NOMO-1 (cell line): ENCODE results near the gene TNP2.
"Not testable (repeated sequence)": the region's sequence is repeated elsewhere in the genome, so short reads cannot be mapped to it uniquely, and the experiment has no call there.

Source experiments
- DNase-seq, 2 experiments: peaks; one replicate each; lab custom pipeline; 2025; ENCODE audit not compliant: unreplicated experiment in 2 of 2; lab: John Stamatoyannopoulos, UW

TNP2 gene

DNA sequence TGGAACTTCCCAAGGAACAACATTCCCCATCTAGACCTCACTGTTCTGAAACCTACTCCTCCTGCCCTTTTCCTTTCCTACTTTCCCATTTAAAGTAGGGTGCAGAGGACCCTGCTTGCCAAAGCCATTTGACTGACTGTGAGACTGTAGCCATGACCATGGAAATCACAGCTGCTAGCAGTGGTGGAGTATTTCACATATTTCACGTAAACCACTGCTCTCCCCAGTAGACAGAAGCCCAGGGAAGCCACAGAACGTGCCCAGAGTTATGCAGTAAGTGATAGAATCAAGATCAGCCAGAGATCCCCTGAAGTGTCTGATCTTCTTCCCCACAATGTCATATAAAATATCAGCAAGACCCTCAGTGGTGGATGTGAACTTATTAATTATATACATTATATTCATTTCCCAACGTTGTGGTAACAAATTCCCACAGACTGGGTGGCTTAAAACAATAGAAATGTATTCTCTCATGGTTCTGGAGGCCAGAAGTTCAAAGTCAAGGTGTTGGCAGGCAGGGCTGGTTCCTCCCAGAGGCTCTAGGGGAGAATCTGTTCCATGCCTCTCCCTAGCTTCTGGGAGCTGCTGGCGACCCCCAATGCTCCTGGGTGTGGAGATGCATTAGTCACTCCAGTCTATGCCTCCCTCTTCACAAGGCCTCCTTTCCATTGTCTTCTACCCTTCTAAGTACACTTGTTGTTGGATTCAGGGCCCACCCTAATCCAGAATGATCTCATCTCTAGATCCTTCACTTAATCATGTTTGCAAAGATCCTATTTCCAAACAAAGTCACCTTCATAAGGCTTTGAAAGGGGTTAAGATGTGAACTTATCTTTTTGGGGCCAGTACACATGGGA lies 32.7 kb upstream of the TNP2 start:
- DNase-seq, result no peak

GRCh38 chr16:11300560-11300892 lies 31.4 kb upstream of the TNP2 start:
- DNase-seq, result no peak

GRCh38 chr16:11299865-11300559 lies 30.9 kb upstream of the TNP2 start:
- DNase-seq, result no peak

DNA sequence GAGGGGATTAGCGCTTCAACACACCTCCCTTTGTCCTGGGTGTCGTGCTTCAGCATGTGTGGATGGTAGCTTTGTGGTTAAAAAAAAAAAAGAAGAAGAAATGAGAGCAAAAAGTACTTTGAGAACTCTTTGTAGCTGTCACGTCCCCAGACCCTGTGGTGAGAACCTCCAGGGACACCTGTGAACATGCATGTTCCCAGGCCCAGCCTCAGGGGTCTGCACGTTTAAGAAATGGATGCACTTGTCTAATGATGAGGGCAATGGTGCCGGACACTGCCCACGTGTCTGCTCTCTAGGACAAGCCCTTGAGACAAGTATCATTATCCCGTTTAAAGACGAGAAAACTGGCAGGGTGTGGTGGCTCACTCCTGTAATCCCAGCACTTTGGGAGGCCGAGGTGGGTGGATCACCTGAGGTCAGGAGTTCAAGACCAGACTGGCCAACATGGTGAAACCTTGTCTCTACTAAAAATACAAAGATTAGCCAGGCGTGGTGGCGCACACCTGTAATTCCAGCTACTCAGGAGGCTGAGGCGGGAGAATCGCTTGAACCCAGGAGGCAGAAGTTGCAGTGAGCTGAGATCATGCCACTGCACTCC lies 29.9 kb upstream of the TNP2 start:
- not testable (repeated sequence) for DNase-seq

DNA sequence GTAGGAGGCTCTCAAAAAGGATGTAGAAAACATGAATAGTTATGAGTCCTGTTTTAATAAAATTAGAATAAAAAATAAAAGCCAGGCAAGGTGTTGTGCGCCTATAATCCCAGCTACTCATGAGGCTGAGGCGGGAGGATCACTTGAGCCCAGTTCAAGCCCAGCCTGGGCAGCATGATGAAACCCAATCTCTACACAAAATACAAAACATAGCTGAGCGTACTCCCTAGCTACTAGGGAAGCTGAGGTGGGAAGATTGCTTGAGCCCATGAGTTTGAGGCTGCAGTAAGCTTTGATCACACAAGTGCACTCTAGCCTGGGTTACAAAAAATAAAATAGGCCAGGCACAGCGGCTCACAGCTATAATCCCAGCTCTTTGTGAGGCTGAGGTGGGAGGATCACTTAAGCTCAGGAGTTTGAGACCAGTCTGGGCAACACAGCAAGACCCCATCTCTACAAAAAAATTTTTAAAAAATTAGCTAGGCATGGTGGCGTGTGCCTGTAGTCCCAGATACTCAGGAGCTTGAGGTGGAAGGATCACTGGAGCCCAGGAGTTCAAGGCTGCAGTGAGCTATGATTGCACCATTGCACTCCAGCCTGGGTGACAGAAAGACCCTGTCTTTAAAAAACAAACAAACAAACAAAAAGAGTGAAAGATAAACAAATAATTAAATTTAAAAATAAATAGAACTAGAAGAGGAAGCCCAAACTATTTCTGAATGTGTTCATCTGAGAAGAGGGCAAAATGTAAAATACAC lies 29.2 kb upstream of the TNP2 start:
- no peak for DNase-seq

DNA sequence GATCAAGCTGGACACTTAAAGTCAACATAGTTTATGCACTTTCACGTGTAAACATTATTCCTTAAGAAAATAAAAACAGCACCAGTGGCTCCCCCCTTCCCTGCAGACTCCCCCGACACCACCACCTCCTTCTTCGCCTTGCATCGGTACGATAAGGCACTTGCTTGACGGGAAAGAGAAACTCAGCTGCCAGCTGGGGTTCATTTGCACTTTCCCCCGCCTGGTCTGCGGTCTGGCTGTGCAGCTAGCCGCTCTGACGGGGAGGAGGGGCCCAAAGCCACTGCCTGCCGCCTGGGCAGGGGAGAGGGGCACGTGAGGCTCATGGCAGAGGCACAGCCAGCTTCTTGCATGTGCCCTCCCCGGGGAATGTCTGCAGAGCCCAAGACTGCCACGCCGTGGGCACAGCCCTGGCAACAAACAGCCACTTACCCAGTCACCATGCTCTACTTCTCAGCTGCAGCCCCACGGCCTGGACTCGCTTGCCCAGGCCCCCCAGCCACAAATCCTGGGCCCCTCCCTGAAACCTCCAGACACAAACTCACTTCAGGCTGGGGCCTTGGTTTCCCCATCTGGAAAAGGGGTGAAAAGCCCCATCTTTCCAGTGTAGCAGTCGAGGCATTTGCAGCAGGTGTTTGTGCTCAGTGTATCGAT lies 28.5 kb upstream of the TNP2 start:
- DNase-seq, result peak; percentile 66 to 79

- DNase-seq, result no peak
Measured at GRCh38 chr16:11296706-11297491, 27.8 kb upstream of the TNP2 start.

GRCh38 chr16:11296351-11296705 lies 27.2 kb upstream of the TNP2 start:
- no peak for DNase-seq

- no peak for DNase-seq
Measured at GRCh38 chr16:11295672-11296071, 26.5 kb upstream of the TNP2 start.

GRCh38 chr16:11292076-11292748 lies 23.1 kb upstream of the TNP2 start:
- DNase-seq, result no peak

GRCh38 chr16:11291091-11291703 lies 22.1 kb upstream of the TNP2 start:
- DNase-seq, result no peak

DNA sequence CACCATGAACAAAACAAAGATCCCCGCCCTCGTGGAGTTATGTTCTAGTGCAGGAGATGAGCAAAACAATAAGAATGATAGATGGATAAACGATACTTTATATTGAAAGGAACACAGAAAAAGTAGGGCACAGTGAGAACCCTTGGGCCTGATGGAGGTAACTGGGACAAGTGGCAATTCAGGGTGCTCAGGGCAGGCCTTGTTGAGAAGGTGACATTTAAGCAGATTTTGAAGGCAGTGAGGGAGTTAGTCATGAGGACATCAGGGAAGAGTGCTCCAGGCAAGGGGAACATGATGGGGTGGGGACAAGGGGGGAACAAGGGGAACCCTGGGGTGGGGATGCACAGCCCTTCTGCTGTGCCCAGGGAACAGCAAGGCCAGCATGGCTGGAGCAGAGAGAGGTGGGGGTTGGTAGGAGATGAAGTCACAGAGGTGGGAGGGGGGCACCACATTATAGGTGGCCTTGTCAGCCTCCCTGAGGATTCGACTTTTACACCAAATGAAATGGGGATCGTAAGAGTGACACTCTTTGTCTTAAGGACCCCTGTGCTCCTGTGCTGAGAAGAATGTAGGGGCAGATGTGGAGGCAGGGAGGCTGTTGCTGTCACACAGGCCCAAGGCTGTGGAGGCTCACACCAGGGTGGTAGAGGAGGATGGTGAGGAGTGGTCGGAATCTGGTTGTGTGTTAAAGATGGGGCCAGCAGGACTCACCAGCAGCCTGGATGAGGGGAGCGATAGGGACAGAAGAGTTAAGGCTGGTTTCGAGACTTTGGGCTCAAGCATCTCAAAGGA lies 21.2 kb upstream of the TNP2 start:
- no peak for DNase-seq

- DNase-seq, result not testable (repeated sequence)
Measured at GRCh38 chr16:11289696-11290095, 20.6 kb upstream of the TNP2 start.

DNA sequence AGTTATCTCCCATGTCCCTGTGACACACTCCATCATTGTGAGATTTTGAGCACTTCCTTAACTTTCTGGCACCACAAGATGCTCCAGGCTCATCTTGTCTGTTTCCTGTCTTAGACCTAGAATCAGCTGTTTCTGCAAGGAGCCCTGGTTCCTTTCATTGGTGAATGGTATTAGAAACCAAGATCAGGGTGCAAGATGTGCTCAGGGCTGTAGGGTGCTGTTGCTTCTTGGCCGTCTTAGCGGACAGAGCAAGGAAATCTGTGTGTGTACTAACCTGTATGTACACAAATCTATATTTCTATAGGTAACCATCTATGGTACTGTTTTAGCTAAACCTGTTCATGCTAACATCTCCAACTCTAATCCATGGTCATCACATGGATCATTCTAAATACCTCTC lies 20.1 kb upstream of the TNP2 start:
- DNase-seq, result no peak

GRCh38 chr16:11285842-11286241 lies 16.7 kb upstream of the TNP2 start:
- DNase-seq, result no peak

GRCh38 chr16:11283820-11284248 lies 14.7 kb upstream of the TNP2 start:
- DNase-seq, result no peak

DNA sequence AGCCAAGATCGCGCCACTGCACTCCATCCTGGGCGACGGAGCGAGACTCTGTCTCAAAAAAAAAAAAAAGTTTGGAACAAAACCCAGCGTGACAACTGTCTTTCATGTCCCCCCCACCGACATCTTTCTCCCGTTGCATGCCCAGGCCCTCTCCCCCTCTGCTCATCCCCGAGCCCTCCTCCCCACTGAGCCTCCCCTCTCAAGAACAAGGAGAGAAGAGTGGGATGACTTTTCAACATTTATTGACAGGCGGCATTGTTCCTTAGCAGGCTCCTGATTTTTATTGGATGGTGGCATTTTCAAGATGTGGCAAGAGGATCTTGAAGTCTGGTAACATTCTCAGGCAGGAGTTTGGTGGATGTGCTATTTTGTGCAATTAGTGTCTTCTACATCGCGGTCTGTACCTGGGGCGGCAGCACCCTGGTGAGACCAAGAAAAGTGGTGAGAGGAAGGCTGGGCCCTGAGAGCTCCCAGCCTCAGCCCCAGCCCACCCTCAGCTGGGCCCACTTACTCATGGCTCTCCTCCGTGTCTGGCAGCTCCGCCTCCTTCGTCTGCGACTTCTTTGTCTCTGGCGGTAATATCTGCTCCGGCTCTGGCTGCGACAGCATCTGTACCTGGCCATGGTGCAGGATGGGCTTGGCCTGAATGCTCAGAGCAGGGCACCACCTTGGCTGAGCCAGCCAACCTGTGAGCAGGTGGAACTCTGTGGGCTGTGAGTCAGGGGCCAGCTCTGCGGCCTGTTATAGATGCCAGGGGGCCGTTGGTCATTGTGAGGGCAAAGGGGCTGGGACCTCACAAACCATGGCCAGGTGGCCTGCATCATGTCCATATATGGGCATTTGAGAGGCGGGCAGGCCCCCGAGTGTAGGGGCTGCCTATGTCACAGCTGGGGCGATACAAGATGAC lies 11.7 kb upstream of the TNP2 start, which contains the start of gene PRM1:
PRM1 (minus strand) TSS at position 715 of the 907 bp plus-strand sequence; CDS start at position 623, 92 bp downstream.
- no peak for DNase-seq
